AG04450 (cell line): Measurements from ENCODE around the gene PRKN. TPM values are rescaled to one million over a fixed set of nuclear protein-coding genes. Genes with fewer than 3 reads are reported as not detected.

Experiments used
- CTCF ChIA-PET: fragments of 300-600, 350-600 bp; formaldehyde crosslinking; extraction: SDS; loops from one replicate; lab custom pipeline; 2022; ENCODE audit warnings: antibody characterized with exemption, inconsistent platforms; lab: Charles Lee
- POLR2A ChIA-PET: fragments of 350-600 bp; formaldehyde crosslinking; extraction: SDS; loops from one replicate; lab custom pipeline; 2021; ENCODE audit warnings: antibody characterized with exemption, inconsistent platforms; lab: Yijun Ruan, JAX
- DNase-seq: peaks from one replicate; pipeline ENCODE4 v3.0.0-alpha.2; 2011; ENCODE audit warnings: low read depth, low spot score
- H3K27ac ChIP-seq: one replicate; pipeline ENCODE4 v1.5.1; 2012; ENCODE audit warnings: low read depth, low read length, control low read depth
- H3K27me3 ChIP-seq: one replicate; pipeline ENCODE4 v1.6.0; 2012; ENCODE audit warnings: low read length; ENCODE audit not compliant: control insufficient read depth, insufficient read depth
- H3K4me3 ChIP-seq: 2 replicates; pipeline ENCODE4 v1.5.1; 2011; ENCODE audit warnings: mild to moderate bottlenecking, low read depth, low read length, control low read depth
- H3K9me3 ChIP-seq: 2 replicates; pipeline ENCODE4 v1.5.1; 2012; ENCODE audit warnings: low read length; ENCODE audit not compliant: control insufficient read depth, insufficient read depth
- polyA plus RNA-seq: library from polyadenylated mRNA; depleted of rRNA; stranded (reverse); fragments of >200 nt; gene quantifications from 2 replicates; pipeline ENCODE4 v1.2.3, GENCODE V29; 2011
- TF ChIP-seq, protein P1 (sequence below): IDR thresholded peaks from 2 replicates; pipeline ENCODE4 v1.5.1; 2011; ENCODE audit warnings: low read depth, low read length, control low read depth, inconsistent platforms

Gene PRKN
- polyA plus RNA-seq, 1 experiment: not detected

DNA sequence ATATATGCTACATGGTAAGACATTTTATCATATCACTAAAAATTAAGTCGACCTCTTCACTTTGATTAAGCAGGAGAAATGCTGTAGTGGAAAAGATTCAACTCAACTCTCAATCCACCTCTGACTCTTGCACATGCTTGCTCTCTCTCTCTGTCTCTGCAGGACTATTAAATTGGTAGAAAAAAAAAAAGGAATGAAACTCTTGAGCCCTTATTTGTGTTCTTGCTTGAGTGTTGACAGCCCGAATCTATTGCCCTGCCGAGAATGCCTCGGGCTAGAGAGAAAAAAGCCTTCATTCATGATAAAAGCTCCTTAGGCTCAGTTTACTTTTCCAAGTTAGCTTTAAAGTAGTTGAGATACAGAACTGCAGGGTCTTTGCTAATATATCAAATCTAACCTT, 722.2 kb downstream of the PRKN start:
- no peak for DNase-seq
- Histone ChIP-seq H3K4me3 (no peak overlapping the region), H3K9me3 (no peaks in the 10 kb centered on the region; the same call in 1 of the 2 replicates), H3K27ac (no peak overlapping the region), H3K27me3 (no peaks in the 10 kb centered on the region)
- CTCF ChIA-PET: no interaction called here
- TF ChIP-seq, protein P1, sequence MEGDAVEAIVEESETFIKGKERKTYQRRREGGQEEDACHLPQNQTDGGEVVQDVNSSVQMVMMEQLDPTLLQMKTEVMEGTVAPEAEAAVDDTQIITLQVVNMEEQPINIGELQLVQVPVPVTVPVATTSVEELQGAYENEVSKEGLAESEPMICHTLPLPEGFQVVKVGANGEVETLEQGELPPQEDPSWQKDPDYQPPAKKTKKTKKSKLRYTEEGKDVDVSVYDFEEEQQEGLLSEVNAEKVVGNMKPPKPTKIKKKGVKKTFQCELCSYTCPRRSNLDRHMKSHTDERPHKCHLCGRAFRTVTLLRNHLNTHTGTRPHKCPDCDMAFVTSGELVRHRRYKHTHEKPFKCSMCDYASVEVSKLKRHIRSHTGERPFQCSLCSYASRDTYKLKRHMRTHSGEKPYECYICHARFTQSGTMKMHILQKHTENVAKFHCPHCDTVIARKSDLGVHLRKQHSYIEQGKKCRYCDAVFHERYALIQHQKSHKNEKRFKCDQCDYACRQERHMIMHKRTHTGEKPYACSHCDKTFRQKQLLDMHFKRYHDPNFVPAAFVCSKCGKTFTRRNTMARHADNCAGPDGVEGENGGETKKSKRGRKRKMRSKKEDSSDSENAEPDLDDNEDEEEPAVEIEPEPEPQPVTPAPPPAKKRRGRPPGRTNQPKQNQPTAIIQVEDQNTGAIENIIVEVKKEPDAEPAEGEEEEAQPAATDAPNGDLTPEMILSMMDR: no peak
- POLR2A ChIA-PET: no interaction called here

DNA sequence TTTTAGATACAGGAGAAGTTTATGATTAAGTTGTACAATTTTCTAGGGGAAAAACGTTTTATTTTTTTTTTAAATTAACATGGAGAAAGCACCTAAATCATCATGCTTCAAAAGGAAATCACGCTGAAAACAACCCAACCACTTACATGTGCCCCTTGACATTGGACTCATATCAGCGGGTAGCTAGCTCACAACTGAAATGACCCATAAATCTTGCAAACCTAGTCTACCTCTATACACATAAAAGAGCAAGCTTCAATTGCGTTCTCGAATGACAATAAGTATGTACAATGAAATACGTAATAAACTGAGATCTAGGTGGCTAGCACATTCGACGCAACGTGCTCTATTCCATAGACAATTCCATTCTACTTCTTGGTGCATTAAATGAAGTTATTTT, 730.8 kb downstream of the PRKN start:
- TF ChIP-seq, protein P1: no peak
- no peaks in the 10 kb centered on the region for H3K27me3 ChIP-seq
- no peak overlapping the region for H3K4me3 ChIP-seq
- ChIA-PET POLR2A (no interaction called here), CTCF (no interaction called here)
- no peak overlapping the region for H3K27ac ChIP-seq
- H3K9me3 ChIP-seq: no peaks in the 10 kb centered on the region
- DNase-seq: no peak

DNA sequence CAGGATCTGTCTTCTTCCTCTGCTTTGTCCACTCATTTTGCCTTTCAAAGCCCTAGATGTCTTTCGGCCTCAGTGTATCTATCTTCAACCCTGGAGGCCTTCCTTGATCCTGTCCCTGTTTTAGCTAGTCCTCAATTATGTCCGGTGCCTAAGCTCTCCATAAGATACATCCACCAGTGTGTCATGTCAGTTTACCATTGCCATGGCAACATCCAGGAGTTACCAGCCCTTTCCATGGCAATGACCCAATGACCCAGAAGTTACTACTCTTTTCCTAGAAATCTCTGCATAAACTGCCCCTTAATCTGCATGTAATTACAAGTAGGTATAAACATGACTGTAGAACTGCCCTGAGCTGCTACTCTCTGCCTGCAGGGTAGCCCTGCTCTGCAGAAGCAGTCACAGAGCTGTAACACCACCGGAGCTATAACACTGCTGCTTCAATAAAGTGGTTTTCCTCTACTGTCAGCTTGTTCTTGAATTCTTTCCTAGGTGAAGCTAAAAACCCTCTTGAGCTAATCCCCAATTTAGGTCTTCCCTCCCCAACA, 741.6 kb downstream of the PRKN start:
- TF ChIP-seq, protein P1: no peak
- H3K4me3 ChIP-seq: no peak overlapping the region
- no peak for DNase-seq
- ChIA-PET CTCF (no interaction called here), POLR2A (no interaction called here)
- no peak overlapping the region for H3K27ac ChIP-seq
- H3K9me3 ChIP-seq: peaks cover 13% of the 10 kb centered on the region
- no peaks in the 10 kb centered on the region for H3K27me3 ChIP-seq

DNA sequence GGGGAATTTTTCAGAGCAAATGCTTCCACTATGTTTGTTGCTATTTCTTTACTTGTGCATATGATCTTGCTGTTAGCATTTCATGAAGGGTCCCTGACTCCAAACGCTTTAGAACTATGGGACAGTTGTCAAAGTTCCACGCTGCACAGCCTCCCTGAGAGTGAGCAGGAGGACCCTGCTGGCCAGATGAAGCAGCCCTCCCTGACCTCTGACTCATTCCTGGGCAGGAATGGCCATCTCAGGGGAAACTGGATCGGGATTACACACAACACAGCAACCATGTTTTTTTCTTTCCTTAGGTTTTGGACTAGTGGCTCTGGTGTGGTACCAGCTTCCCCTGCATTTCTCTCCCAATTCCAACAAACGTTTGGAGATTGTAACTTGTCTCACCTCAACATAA, 742.9 kb downstream of the PRKN start:
- TF ChIP-seq, protein P1: no peak
- ChIA-PET CTCF (no interaction called here), POLR2A (no interaction called here)
- no peak overlapping the region for H3K27ac ChIP-seq
- peaks cover 9% of the 10 kb centered on the region for H3K9me3 ChIP-seq
- no peak overlapping the region for H3K4me3 ChIP-seq
- no peak for DNase-seq
- no peaks in the 10 kb centered on the region for H3K27me3 ChIP-seq

DNA sequence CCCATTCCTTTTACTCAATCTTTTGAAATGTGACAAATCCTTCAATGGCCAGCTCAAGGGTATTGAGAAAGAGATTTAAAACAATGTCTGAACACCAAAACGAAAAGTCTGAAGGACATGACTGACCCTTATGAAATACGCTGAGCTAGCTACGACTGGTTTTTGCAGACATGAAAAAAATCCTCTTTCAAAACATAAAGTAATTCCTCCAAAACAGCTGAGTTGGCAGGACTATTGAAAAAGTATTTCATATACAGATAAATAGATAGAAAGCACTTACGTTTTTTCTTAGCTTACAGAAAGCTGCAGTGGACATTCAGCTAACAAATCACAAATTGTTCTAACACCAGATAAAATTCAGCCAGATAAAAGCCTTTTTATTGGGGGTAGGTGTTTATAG, 751.0 kb downstream of the PRKN start:
- TF ChIP-seq, protein P1: no peak
- Histone ChIP-seq H3K27me3 (no peaks in the 10 kb centered on the region), H3K9me3 (peaks cover 36% of the 10 kb centered on the region), H3K27ac (no peak overlapping the region), H3K4me3 (no peak overlapping the region)
- POLR2A ChIA-PET: no interaction called here
- no peak for DNase-seq
- CTCF ChIA-PET: no interaction called here
